DOHH2 (cell line): ENCODE results near the gene RASSF9.

Experiments used
- H3F3A ChIP-seq: fragments of 200-600 bp; sonication (generic), shearing (Covaris generic); 2 replicates; pipeline ENCODE4 v1.6.0; 2016; ENCODE audit warnings: antibody characterized with exemption, mild to moderate bottlenecking; ENCODE audit not compliant: control insufficient read depth, insufficient read depth
- H3K27ac ChIP-seq: fragments of 200-600 bp; sonication (generic); 2 replicates; pipeline ENCODE4 v1.5.1; 2014; ENCODE audit warnings: low read depth, mild to moderate bottlenecking, low read length, moderate library complexity
- H3K27me3 ChIP-seq: fragments of 200-600 bp; sonication (generic); 2 replicates; pipeline ENCODE4 v1.6.1; 2014; ENCODE audit warnings: mild to moderate bottlenecking, low read length, mixed read lengths; ENCODE audit not compliant: control insufficient read depth
- H3K36me3 ChIP-seq: fragments of 200-600 bp; sonication (generic); 2 replicates; pipeline ENCODE4 v1.6.1; 2014; ENCODE audit warnings: mild to moderate bottlenecking, low read length, moderate library complexity, mixed read lengths; ENCODE audit not compliant: control insufficient read depth
- H3K4me1 ChIP-seq: fragments of 200-600 bp; sonication (generic); 2 replicates; pipeline ENCODE4 v1.6.1; 2014; ENCODE audit warnings: mild to moderate bottlenecking, low read length, mixed read lengths; ENCODE audit not compliant: control insufficient read depth
- H3K4me2 ChIP-seq: fragments of 200-600 bp; sonication (generic); 2 replicates; pipeline ENCODE4 v1.6.0; 2014; ENCODE audit warnings: mild to moderate bottlenecking, low read length, moderate library complexity
- H3K4me3 ChIP-seq: fragments of 200-600 bp; sonication (generic); 2 replicates; pipeline ENCODE4 v1.5.1; 2014; ENCODE audit warnings: mild to moderate bottlenecking, low read length, mixed read lengths
- H3K79me2 ChIP-seq: fragments of 200-600 bp; sonication (generic); 2 replicates; pipeline ENCODE4 v1.6.1; 2014; ENCODE audit warnings: mild to moderate bottlenecking, low read length, mixed read lengths; ENCODE audit not compliant: control insufficient read depth
- H3K9me2 ChIP-seq: fragments of 200-600 bp; sonication (generic); replicated peaks from 2 replicates; pipeline ENCODE4 v1.6.1; 2014; ENCODE audit warnings: mild to moderate bottlenecking, low read length, mixed read lengths; ENCODE audit not compliant: control insufficient read depth
- H3K9me3 ChIP-seq: fragments of 200-600 bp; sonication (generic); 2 replicates; pipeline ENCODE4 v1.6.1; 2014; ENCODE audit warnings: antibody characterized with exemption, low read length, mixed read lengths; ENCODE audit not compliant: control insufficient read depth, insufficient read depth
- H4K20me1 ChIP-seq: fragments of 200-600 bp; sonication (generic); 2 replicates; pipeline ENCODE4 v1.6.0; 2014; ENCODE audit warnings: low read depth, mild to moderate bottlenecking, antibody characterized with exemption, low read length, moderate library complexity; ENCODE audit not compliant: control insufficient read depth, insufficient read depth
- EZH2phosphoT487 ChIP-seq: fragments of 200-600 bp; sonication (generic); IDR thresholded peaks from 2 replicates; pipeline ENCODE4 v1.6.1; 2017; ENCODE audit warnings: borderline replicate concordance, mild to moderate bottlenecking, antibody characterized with exemption, low read length, moderate library complexity, mixed read lengths
- TF ChIP-seq, protein P1 (sequence below): fragments of 200-600 bp; sonication (generic); IDR thresholded peaks from one replicate; pipeline ENCODE4 v1.5.1; 2014; ENCODE audit warnings: antibody characterized with exemption, mild to moderate bottlenecking, low read depth, low read length; ENCODE audit not compliant: poor library complexity, severe bottlenecking

Gene RASSF9

DNA sequence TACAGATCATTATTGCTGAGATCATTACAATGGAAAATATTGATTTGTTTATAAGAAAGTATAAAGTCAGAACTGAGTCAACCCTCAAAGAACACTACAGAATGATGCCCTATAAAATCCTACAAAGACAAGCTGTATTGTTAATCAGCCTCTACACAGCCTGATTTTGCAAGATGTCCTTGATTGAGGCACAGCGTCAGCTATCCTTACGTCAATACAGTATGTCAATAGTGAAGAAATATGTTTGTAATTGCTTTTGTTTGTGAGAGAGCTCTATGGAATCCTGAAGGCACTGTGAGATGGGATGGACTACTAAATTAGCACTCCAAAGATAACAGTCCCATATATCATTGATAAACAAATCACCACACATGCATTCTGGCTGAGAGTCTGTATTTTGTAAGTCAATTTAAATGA lies 70.7 kb downstream of the RASSF9 start:
- H3K79me2 ChIP-seq = no peaks in the 10 kb centered on the region
- no peak for TF ChIP-seq EZH2phosphoT487
- TF ChIP-seq, protein P1, sequence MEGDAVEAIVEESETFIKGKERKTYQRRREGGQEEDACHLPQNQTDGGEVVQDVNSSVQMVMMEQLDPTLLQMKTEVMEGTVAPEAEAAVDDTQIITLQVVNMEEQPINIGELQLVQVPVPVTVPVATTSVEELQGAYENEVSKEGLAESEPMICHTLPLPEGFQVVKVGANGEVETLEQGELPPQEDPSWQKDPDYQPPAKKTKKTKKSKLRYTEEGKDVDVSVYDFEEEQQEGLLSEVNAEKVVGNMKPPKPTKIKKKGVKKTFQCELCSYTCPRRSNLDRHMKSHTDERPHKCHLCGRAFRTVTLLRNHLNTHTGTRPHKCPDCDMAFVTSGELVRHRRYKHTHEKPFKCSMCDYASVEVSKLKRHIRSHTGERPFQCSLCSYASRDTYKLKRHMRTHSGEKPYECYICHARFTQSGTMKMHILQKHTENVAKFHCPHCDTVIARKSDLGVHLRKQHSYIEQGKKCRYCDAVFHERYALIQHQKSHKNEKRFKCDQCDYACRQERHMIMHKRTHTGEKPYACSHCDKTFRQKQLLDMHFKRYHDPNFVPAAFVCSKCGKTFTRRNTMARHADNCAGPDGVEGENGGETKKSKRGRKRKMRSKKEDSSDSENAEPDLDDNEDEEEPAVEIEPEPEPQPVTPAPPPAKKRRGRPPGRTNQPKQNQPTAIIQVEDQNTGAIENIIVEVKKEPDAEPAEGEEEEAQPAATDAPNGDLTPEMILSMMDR = no peak
- no peaks in the 10 kb centered on the region for H3K9me3 ChIP-seq
- H3K9me2 ChIP-seq = no peaks in the 10 kb centered on the region
- H3K27ac ChIP-seq = no peak overlapping the region
- H3K36me3 ChIP-seq = no peaks in the 10 kb centered on the region
- H3K4me2 ChIP-seq = no peak overlapping the region
- no peak overlapping the region for H3K4me3 ChIP-seq
- no peaks in the 10 kb centered on the region for H3K27me3 ChIP-seq
- no peaks in the 10 kb centered on the region for H3F3A ChIP-seq
- no peaks in the 10 kb centered on the region for H4K20me1 ChIP-seq
- no peaks in the 10 kb centered on the region for H3K4me1 ChIP-seq

DNA sequence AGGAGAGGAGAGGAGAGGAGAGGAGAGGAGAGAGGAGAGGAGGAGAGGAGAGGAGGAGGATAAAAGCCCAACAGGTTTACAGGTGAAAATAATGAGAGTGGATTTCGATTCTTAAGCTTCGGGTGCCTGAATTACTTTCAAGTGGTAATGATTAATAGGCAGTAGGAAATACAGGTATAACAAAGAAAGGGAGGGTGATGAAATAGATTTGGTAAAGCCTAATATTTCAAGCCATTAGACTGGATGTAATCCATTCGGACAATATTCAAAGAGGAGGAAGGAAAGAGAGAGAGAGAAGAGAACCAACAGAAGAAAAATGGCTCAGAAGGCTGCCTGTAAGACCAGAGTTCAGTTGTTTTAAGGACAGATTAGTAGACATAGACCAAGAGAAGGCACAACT lies 76.6 kb downstream of the RASSF9 start:
- Histone ChIP-seq H3K4me3 (no peak overlapping the region), H3F3A (no peaks in the 10 kb centered on the region), H3K4me2 (no peak overlapping the region), H3K4me1 (no peaks in the 10 kb centered on the region), H3K9me2 (no peaks in the 10 kb centered on the region), H3K9me3 (no peaks in the 10 kb centered on the region), H3K27ac (no peak overlapping the region), H3K27me3 (no peaks in the 10 kb centered on the region), H3K79me2 (no peaks in the 10 kb centered on the region), H3K36me3 (no peaks in the 10 kb centered on the region), H4K20me1 (no peaks in the 10 kb centered on the region)
- TF ChIP-seq EZH2phosphoT487 = no peak
- TF ChIP-seq, protein P1 = no peak

- H3K4me3 ChIP-seq = no peak overlapping the region
- TF ChIP-seq, protein P1 = no peak
- no peak for TF ChIP-seq EZH2phosphoT487
Measured at GRCh38 chr12:85759091-85759490, 77.1 kb downstream of the RASSF9 start.

GRCh38 chr12:85755760-85756159 lies 80.4 kb downstream of the RASSF9 start:
- Histone ChIP-seq H3K9me2 (no peaks in the 10 kb centered on the region), H3K36me3 (no peaks in the 10 kb centered on the region), H4K20me1 (no peaks in the 10 kb centered on the region), H3K9me3 (no peaks in the 10 kb centered on the region), H3K79me2 (no peaks in the 10 kb centered on the region), H3F3A (no peaks in the 10 kb centered on the region), H3K27ac (no peak overlapping the region), H3K4me1 (no peaks in the 10 kb centered on the region), H3K4me3 (no peak overlapping the region), H3K27me3 (no peaks in the 10 kb centered on the region), H3K4me2 (no peak overlapping the region)
- TF ChIP-seq, protein P1 = no peak
- no peak for TF ChIP-seq EZH2phosphoT487

More at GRCh38 chr12:85759091-85759490, 77.1 kb downstream of the RASSF9 start:
- no peaks in the 10 kb centered on the region for H3K4me1 ChIP-seq
- no peaks in the 10 kb centered on the region for H3K36me3 ChIP-seq
- no peaks in the 10 kb centered on the region for H4K20me1 ChIP-seq
- no peak overlapping the region for H3K4me2 ChIP-seq
- no peak overlapping the region for H3K27ac ChIP-seq
- no peaks in the 10 kb centered on the region for H3K79me2 ChIP-seq
- H3K27me3 ChIP-seq = no peaks in the 10 kb centered on the region
- no peaks in the 10 kb centered on the region for H3K9me3 ChIP-seq
- no peaks in the 10 kb centered on the region for H3F3A ChIP-seq
- no peaks in the 10 kb centered on the region for H3K9me2 ChIP-seq
